Stimulated activated CD4-positive, alpha-beta T cell treated with anti-CD3 and anti-CD28 coated beads, Interleukin-12 subunit alpha, Interleukin-12 subunit beta, amount 100 ng/mL, for 48 hours (primary cell): ENCODE data around the gene CDY2A.
"Not testable (repeated sequence)": the region's sequence is repeated elsewhere in the genome, so short reads cannot be mapped to it uniquely, and the experiment has no call there.

Experiments
- DNase-seq, 3 donors: peaks; one replicate each; pipeline ENCODE4 v3.0.0-alpha.2; 2020; ENCODE audit warnings: low read depth in 2 of 3, low spot score in 1 of 3

The CDY2A gene

GRCh38 chrY:18025487-18025886 lies at the start of gene CDY2A:
Gene CDY2A (plus strand): TSS chrY:18025787. CDS start chrY:18026115, 328 bp downstream.
- DNase-seq, result not testable (repeated sequence)

- DNase-seq, result not testable (repeated sequence)
Measured at GRCh38 chrY:17997586-17997985, 28.0 kb upstream of the CDY2A start.

- DNase-seq, result not testable (repeated sequence)
Measured at GRCh38 chrY:17998266-17998665, 27.3 kb upstream of the CDY2A start.

- DNase-seq, result not testable (repeated sequence)
Measured at GRCh38 chrY:18023897-18024296, 1.7 kb upstream of the CDY2A start.

- DNase-seq, result not testable (repeated sequence)
Measured at GRCh38 chrY:18028845-18029244, 3.3 kb downstream of the CDY2A start.

- not testable (repeated sequence) for DNase-seq
Measured at GRCh38 chrY:18030178-18030577, 4.6 kb downstream of the CDY2A start.

GRCh38 chrY:18034100-18034814 lies 8.7 kb downstream of the CDY2A start:
- DNase-seq, result not testable (repeated sequence)

- not testable (repeated sequence) for DNase-seq
Measured at GRCh38 chrY:18034864-18035263, 9.3 kb downstream of the CDY2A start.

GRCh38 chrY:18044990-18045389 lies 19.4 kb downstream of the CDY2A start:
- DNase-seq, result not testable (repeated sequence)

- DNase-seq, result not testable (repeated sequence)
Measured at GRCh38 chrY:18048149-18049040, 22.8 kb downstream of the CDY2A start.

GRCh38 chrY:18049061-18049460 lies 23.5 kb downstream of the CDY2A start:
- not testable (repeated sequence) for DNase-seq

GRCh38 chrY:18056473-18056872 lies 30.9 kb downstream of the CDY2A start:
- not testable (repeated sequence) for DNase-seq

- DNase-seq, result not testable (repeated sequence)
Measured at GRCh38 chrY:18073464-18073863, 47.9 kb downstream of the CDY2A start.
